Neural progenitor cell (in vitro differentiated cells): ENCODE data around the gene ADCY5. TPM values are rescaled to one million over a fixed set of nuclear protein-coding genes. Genes with fewer than 3 reads are reported as not detected.

Experiments used
- DNase-seq: peaks from one replicate; pipeline ENCODE4 v3.0.0-alpha.2; 2016; ENCODE audit warnings: low spot score
- H2AFZ ChIP-seq: fragments of 200-600 bp; sonication (generic); replicated peaks from 2 replicates; pipeline ENCODE4 v1.6.1; 2016; ENCODE audit warnings: antibody characterized with exemption
- H3F3A ChIP-seq: fragments of 200-600 bp; sonication (generic); 2 replicates; pipeline ENCODE4 v1.6.1; 2016; ENCODE audit warnings: antibody characterized with exemption, low read depth
- H3K27ac ChIP-seq: fragments of 200-600 bp; sonication (generic); 2 replicates; pipeline ENCODE4 v1.5.1; 2016; ENCODE audit warnings: mild to moderate bottlenecking
- H3K27me3 ChIP-seq: fragments of 200-600 bp; sonication (generic); 2 replicates; pipeline ENCODE4 v1.6.1; 2016; ENCODE audit warnings: mild to moderate bottlenecking, moderate library complexity
- H3K36me3 ChIP-seq: fragments of 200-600 bp; sonication (generic); 2 replicates; pipeline ENCODE4 v1.5.1; 2016
- H3K4me1 ChIP-seq: fragments of 200-600 bp; sonication (generic); 2 replicates; pipeline ENCODE4 v1.6.1; 2016; ENCODE audit warnings: mixed run types
- H3K4me2 ChIP-seq: fragments of 200-600 bp; sonication (generic); 2 replicates; pipeline ENCODE4 v1.6.1; 2016
- H3K4me3 ChIP-seq: fragments of 200-600 bp; sonication (generic); 2 replicates; pipeline ENCODE4 v1.5.1; 2016
- H3K79me2 ChIP-seq: fragments of 200-600 bp; sonication (generic); 2 replicates; pipeline ENCODE4 v1.6.1; 2016; ENCODE audit warnings: low read depth
- H3K9ac ChIP-seq: fragments of 200-600 bp; sonication (generic); 2 replicates; pipeline ENCODE4 v1.6.1; 2016
- H3K9me3 ChIP-seq: fragments of 200-600 bp; sonication (generic); 2 replicates; pipeline ENCODE4 v1.5.1; 2016; ENCODE audit warnings: low read depth
- H4K20me1 ChIP-seq: fragments of 200-600 bp; sonication (generic); 2 replicates; pipeline ENCODE4 v1.6.1; 2016; ENCODE audit warnings: low read depth
- H3K27ac Mint-ChIP-seq: 3 replicates; pipeline ENCODE4 v1.8.0; 2021; ENCODE audit warnings: mixed read lengths
- H3K27me3 Mint-ChIP-seq: 2 replicates; pipeline ENCODE4 v1.8.0; 2022; ENCODE audit warnings: low read depth, mild to moderate bottlenecking, inconsistent platforms, moderate library complexity, mixed read lengths; ENCODE audit not compliant: insufficient read depth
- H3K36me3 Mint-ChIP-seq: 3 replicates; pipeline ENCODE4 v1.8.0; 2021; ENCODE audit warnings: mixed read lengths
- H3K4me1 Mint-ChIP-seq: 3 replicates; pipeline ENCODE4 v1.8.0; 2021; ENCODE audit warnings: mixed read lengths
- H3K4me3 Mint-ChIP-seq: 3 replicates; pipeline ENCODE4 v1.8.0; 2021; ENCODE audit warnings: mild to moderate bottlenecking, moderate library complexity, mixed read lengths
- H3K9me3 Mint-ChIP-seq: 3 replicates; pipeline ENCODE4 v1.8.0; 2020; ENCODE audit warnings: mixed read lengths
- EZH2 ChIP-seq: fragments of 200-600 bp; sonication (generic); IDR thresholded peaks from 2 replicates; pipeline ENCODE4 v1.6.1; 2017; ENCODE audit warnings: antibody characterized with exemption, mild to moderate bottlenecking, moderate library complexity
- EZH2phosphoT487 ChIP-seq: fragments of 200-600 bp; sonication (generic); IDR thresholded peaks from 2 replicates; pipeline ENCODE4 v1.6.1; 2017; ENCODE audit warnings: antibody characterized with exemption
- total RNA-seq: library from RNA; depleted of rRNA; stranded (reverse); fragments of >200 nt; gene quantifications from 2 replicates; pipeline ENCODE4 v1.2.3, GENCODE V29; 2015; ENCODE audit warnings: low replicate concordance
- TF ChIP-seq, protein P1 (sequence below): fragments of 200-600 bp; sonication (generic); IDR thresholded peaks from 2 replicates; pipeline ENCODE4 v1.5.1; 2017; ENCODE audit warnings: antibody characterized with exemption, mild to moderate bottlenecking

ADCY5 gene
- total RNA-seq, 1 donor from 2014 or later: 1.6 TPM

- H3K4me2 ChIP-seq: no peak overlapping the region
- TF ChIP-seq, protein P1, sequence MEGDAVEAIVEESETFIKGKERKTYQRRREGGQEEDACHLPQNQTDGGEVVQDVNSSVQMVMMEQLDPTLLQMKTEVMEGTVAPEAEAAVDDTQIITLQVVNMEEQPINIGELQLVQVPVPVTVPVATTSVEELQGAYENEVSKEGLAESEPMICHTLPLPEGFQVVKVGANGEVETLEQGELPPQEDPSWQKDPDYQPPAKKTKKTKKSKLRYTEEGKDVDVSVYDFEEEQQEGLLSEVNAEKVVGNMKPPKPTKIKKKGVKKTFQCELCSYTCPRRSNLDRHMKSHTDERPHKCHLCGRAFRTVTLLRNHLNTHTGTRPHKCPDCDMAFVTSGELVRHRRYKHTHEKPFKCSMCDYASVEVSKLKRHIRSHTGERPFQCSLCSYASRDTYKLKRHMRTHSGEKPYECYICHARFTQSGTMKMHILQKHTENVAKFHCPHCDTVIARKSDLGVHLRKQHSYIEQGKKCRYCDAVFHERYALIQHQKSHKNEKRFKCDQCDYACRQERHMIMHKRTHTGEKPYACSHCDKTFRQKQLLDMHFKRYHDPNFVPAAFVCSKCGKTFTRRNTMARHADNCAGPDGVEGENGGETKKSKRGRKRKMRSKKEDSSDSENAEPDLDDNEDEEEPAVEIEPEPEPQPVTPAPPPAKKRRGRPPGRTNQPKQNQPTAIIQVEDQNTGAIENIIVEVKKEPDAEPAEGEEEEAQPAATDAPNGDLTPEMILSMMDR: peak; percentile 68
- no peak for TF ChIP-seq EZH2
- peak overlapping the region; percentile 66 for H2AFZ ChIP-seq
- H3K4me3 ChIP-seq: no peak overlapping the region
- no peaks in the 10 kb centered on the region for H3K9me3 ChIP-seq
- H3K79me2 ChIP-seq: no peaks in the 10 kb centered on the region
- H3K4me3 Mint-ChIP-seq: no peak overlapping the region
- H3K27ac ChIP-seq: no peak overlapping the region
- H4K20me1 ChIP-seq: no peaks in the 10 kb centered on the region
- H3K27ac Mint-ChIP-seq: no peak overlapping the region
- no peaks in the 10 kb centered on the region for H3F3A ChIP-seq
- no peaks in the 10 kb centered on the region for H3K27me3 ChIP-seq
- no peaks in the 10 kb centered on the region for H3K27me3 Mint-ChIP-seq
- no peak overlapping the region for H3K9ac ChIP-seq
- DNase-seq: peak; percentile 71
- no peaks in the 10 kb centered on the region for H3K4me1 ChIP-seq
- no peaks in the 10 kb centered on the region for H3K4me1 Mint-ChIP-seq
- H3K36me3 Mint-ChIP-seq: no peaks in the 10 kb centered on the region
- H3K9me3 Mint-ChIP-seq: no peaks in the 10 kb centered on the region
- H3K36me3 ChIP-seq: no peaks in the 10 kb centered on the region
Observed at GRCh38 chr3:123365450-123366143, 83.3 kb downstream of the ADCY5 start.

- Mint-ChIP-seq H3K4me1 (peaks cover 9% of the 10 kb centered on the region), H3K4me3 (no peak overlapping the region), H3K9me3 (no peaks in the 10 kb centered on the region), H3K27ac (no peak overlapping the region), H3K36me3 (no peaks in the 10 kb centered on the region), H3K27me3 (peaks cover 4% of the 10 kb centered on the region)
- no peak overlapping the region for H3K9ac ChIP-seq
- H3K27ac ChIP-seq: no peak overlapping the region
- no peak for DNase-seq
- H2AFZ ChIP-seq: no peak overlapping the region
- no peak overlapping the region for H3K4me3 ChIP-seq
- H3F3A ChIP-seq: no peaks in the 10 kb centered on the region
- H4K20me1 ChIP-seq: no peaks in the 10 kb centered on the region
- H3K27me3 ChIP-seq: no peaks in the 10 kb centered on the region
- no peak overlapping the region for H3K4me2 ChIP-seq
- H3K4me1 ChIP-seq: peaks cover 3% of the 10 kb centered on the region
- no peaks in the 10 kb centered on the region for H3K79me2 ChIP-seq
- no peaks in the 10 kb centered on the region for H3K9me3 ChIP-seq
- TF ChIP-seq, protein P1: peak; percentile 33
- TF ChIP-seq EZH2phosphoT487: no peak
- H3K36me3 ChIP-seq: no peaks in the 10 kb centered on the region
Observed at GRCh38 chr3:123361071-123361470, 87.8 kb downstream of the ADCY5 start.

GRCh38 chr3:123357275-123357674 is 91.6 kb downstream of the ADCY5 start:
- no peaks in the 10 kb centered on the region for H3K36me3 ChIP-seq
- no peak overlapping the region for H3K9ac ChIP-seq
- Mint-ChIP-seq H3K4me1 (peaks cover 9% of the 10 kb centered on the region), H3K27ac (no peak overlapping the region), H3K27me3 (peaks cover 4% of the 10 kb centered on the region), H3K4me3 (no peak overlapping the region), H3K9me3 (peaks cover 7% of the 10 kb centered on the region), H3K36me3 (no peaks in the 10 kb centered on the region)
- H3K4me1 ChIP-seq: peaks cover 4% of the 10 kb centered on the region
- H3K4me3 ChIP-seq: no peak overlapping the region
- no peaks in the 10 kb centered on the region for H3K9me3 ChIP-seq
- TF ChIP-seq, protein P1: no peak
- TF ChIP-seq EZH2phosphoT487 (no peak), EZH2 (no peak)
- no peaks in the 10 kb centered on the region for H3K79me2 ChIP-seq
- H4K20me1 ChIP-seq: no peaks in the 10 kb centered on the region
- H3K27ac ChIP-seq: no peak overlapping the region
- H3K4me2 ChIP-seq: no peak overlapping the region
- no peak for DNase-seq
- H3F3A ChIP-seq: no peaks in the 10 kb centered on the region
- no peaks in the 10 kb centered on the region for H3K27me3 ChIP-seq
- no peak overlapping the region for H2AFZ ChIP-seq
